ENCODE data around the gene ACTN2.
A peak's percentile ranks its signal among the peaks of the same experiment; 100 is the strongest.

Gene ACTN2

GRCh38 chr1:236746785-236747184, 60.5 kb downstream of the ACTN2 start:
- no peak for TF ChIP-seq CTCF (IDR thresholded peaks at IDR 0.05; ENCODE audit: insufficient read depth, low read depth, low read length, missing control alignments)
- H3K4me3 ChIP-seq (ENCODE audit: low read length) = no peak overlapping the region
- no peak for DNase-seq (ENCODE audit: low read depth)

- no peak for TF ChIP-seq CTCF (IDR thresholded peaks at IDR 0.05; ENCODE audit: insufficient read depth, low read depth, low read length, missing control alignments)
- DNase-seq (ENCODE audit: low read depth) = no peak
These were observed 61.1 kb downstream of the ACTN2 start for GRCh38 chr1:236747311-236747985.

GRCh38 chr1:236748268-236748870, 62.1 kb downstream of the ACTN2 start:
- no peak for DNase-seq (ENCODE audit: low read depth)
- peak; percentile 43 for TF ChIP-seq CTCF (IDR thresholded peaks at IDR 0.05; ENCODE audit: insufficient read depth, low read depth, low read length, missing control alignments)

More at GRCh38 chr1:236747311-236747985, 61.1 kb downstream of the ACTN2 start:
- H3K4me3 ChIP-seq (ENCODE audit: low read length) = no peak overlapping the region

GRCh38 chr1:236750928-236751327, 64.6 kb downstream of the ACTN2 start:
- TF ChIP-seq CTCF (IDR thresholded peaks at IDR 0.05; ENCODE audit: insufficient read depth, low read depth, low read length, missing control alignments) = no peak
- H3K4me3 ChIP-seq (ENCODE audit: low read length) = no peak overlapping the region
- no peak for DNase-seq (ENCODE audit: low read depth)

More at GRCh38 chr1:236748268-236748870, 62.1 kb downstream of the ACTN2 start:
- H3K4me3 ChIP-seq (ENCODE audit: low read length) = no peak overlapping the region

- H3K4me3 ChIP-seq (ENCODE audit: low read length) = no peak overlapping the region
- DNase-seq (ENCODE audit: low read depth) = no peak
- no peak for TF ChIP-seq CTCF (IDR thresholded peaks at IDR 0.05; ENCODE audit: insufficient read depth, low read depth, low read length, missing control alignments)
These were observed 65.1 kb downstream of the ACTN2 start for GRCh38 chr1:236751385-236751784.

GRCh38 chr1:236751935-236752334, 65.6 kb downstream of the ACTN2 start:
- H3K4me3 ChIP-seq (ENCODE audit: low read length) = no peak overlapping the region
- TF ChIP-seq CTCF (IDR thresholded peaks at IDR 0.05; ENCODE audit: insufficient read depth, low read depth, low read length, missing control alignments) = no peak
- DNase-seq (ENCODE audit: low read depth) = no peak

- DNase-seq (ENCODE audit: low read depth) = peak; percentile 17
These were observed 67.2 kb downstream of the ACTN2 start for GRCh38 chr1:236753516-236753915.

More at GRCh38 chr1:236753516-236753915, 67.2 kb downstream of the ACTN2 start:
- no peak overlapping the region for H3K4me3 ChIP-seq (ENCODE audit: low read length)
- TF ChIP-seq CTCF (IDR thresholded peaks at IDR 0.05; ENCODE audit: insufficient read depth, low read depth, low read length, missing control alignments) = peak; percentile 24

Data from epithelial cell of esophagus (primary cell).